Endothelial cell of umbilical vein (primary cell): ENCODE measurements around the gene DAPK2. TPM values are rescaled to one million over a fixed set of nuclear protein-coding genes. Genes with fewer than 3 reads are reported as not detected.

Experiments used
- BruUV-seq: library from RNA; stranded (reverse); fragments of 400-500 nt; replicated peaks from 2 replicates; lab custom pipeline; 2021; lab: Mats Ljungman, UMichigan
- CTCF ChIA-PET: fragments of 300-600, 350-600 bp; sonication (Branson Sonifier 250); formaldehyde crosslinking; loops from one replicate; lab custom pipeline; 2021; ENCODE audit warnings: antibody characterized with exemption, inconsistent platforms; lab: Charles Lee
- POLR2A ChIA-PET: fragments of 300-600, 350-600 bp; sonication (Branson Sonifier 250); formaldehyde crosslinking; loops from one replicate; lab custom pipeline; 2021; ENCODE audit warnings: antibody characterized with exemption, inconsistent platforms; lab: Charles Lee
- DNase-seq: peaks from one replicate; pipeline ENCODE4 v3.0.0-alpha.2; 2011; ENCODE audit warnings: low read depth, low spot score
- FAIRE-seq: peaks from 2 replicates; lab custom pipeline; 2011; peaks lifted over from hg19 to GRCh38; lab: Jason Lieb, UNC
- H2AFZ ChIP-seq: 2 replicates; pipeline ENCODE4 v1.6.0; 2012; ENCODE audit warnings: low read depth, low read length, control low read depth, inconsistent platforms
- H3K27ac ChIP-seq: 2 replicates; pipeline ENCODE4 v1.5.1; 2011; ENCODE audit warnings: low read depth, mild to moderate bottlenecking, control low read depth, low read length, moderate library complexity; ENCODE audit not compliant: insufficient read depth
- H3K27me3 ChIP-seq, 2 experiments: 2 replicates each; pipeline versions ENCODE4 v1.6.0 to v1.6.1; 2011; ENCODE audit warnings: low read length in 2 of 2, mixed read lengths in 1 of 2; ENCODE audit not compliant: control insufficient read depth in 2 of 2, insufficient read depth in 2 of 2
- H3K36me3 ChIP-seq, 2 experiments: 2 replicates in 1 of 2; 3 replicates in 1 of 2; pipeline ENCODE4 v1.5.1; 2011; ENCODE audit warnings: low read length in 2 of 2, mild to moderate bottlenecking in 1 of 2, moderate library complexity in 1 of 2; ENCODE audit not compliant: control insufficient read depth in 2 of 2, insufficient read depth in 2 of 2; ENCODE audit errors: extremely low read depth in 1 of 2
- H3K4me1 ChIP-seq: 3 replicates; pipeline ENCODE4 v1.5.1; 2011; ENCODE audit warnings: mild to moderate bottlenecking, low read length; ENCODE audit not compliant: control insufficient read depth, insufficient read depth; ENCODE audit errors: extremely low read depth
- H3K4me2 ChIP-seq: 2 replicates; pipeline ENCODE4 v1.6.1; 2011; ENCODE audit warnings: low read length, control low read depth, mixed read lengths; ENCODE audit not compliant: insufficient read depth
- H3K4me3 ChIP-seq, 3 experiments: fragments of 200-600 bp in 1 of 3; sonication (generic), shearing (Covaris generic) in 1 of 3; replicated peaks in 1 of 3; 2 replicates each; pipeline ENCODE4 v1.5.1; 2011 to 2016; ENCODE audit warnings: control low read depth in 3 of 3, low read length in 3 of 3, mild to moderate bottlenecking in 2 of 3, inconsistent platforms in 1 of 3, low read depth in 1 of 3, moderate library complexity in 1 of 3; ENCODE audit not compliant: insufficient read depth in 1 of 3
- H3K79me2 ChIP-seq: 2 replicates; pipeline ENCODE4 v1.6.0; 2012; ENCODE audit warnings: low read length, inconsistent platforms; ENCODE audit not compliant: control insufficient read depth, insufficient read depth
- H3K9ac ChIP-seq: replicated peaks from 2 replicates; pipeline ENCODE3; 2011; ENCODE audit warnings: low read length, control low read depth; ENCODE audit not compliant: insufficient read depth; ENCODE audit errors: extremely low read depth
- H3K9me1 ChIP-seq: replicated peaks from 3 replicates; pipeline ENCODE4 v1.6.0; 2011; ENCODE audit warnings: mild to moderate bottlenecking, low read length; ENCODE audit not compliant: control insufficient read depth, insufficient read depth; ENCODE audit errors: extremely low read depth
- H3K9me3 ChIP-seq: replicated peaks from 2 replicates; pipeline ENCODE4 v1.5.1; 2012; ENCODE audit warnings: low read length, inconsistent platforms; ENCODE audit not compliant: control insufficient read depth, insufficient read depth
- H4K20me1 ChIP-seq: replicated peaks from 2 replicates; pipeline ENCODE3; 2011; ENCODE audit warnings: mild to moderate bottlenecking, low read length; ENCODE audit not compliant: control insufficient read depth, insufficient read depth; ENCODE audit errors: extremely low read depth
- CTCF ChIP-seq, 2 donors: IDR thresholded peaks; 1 replicate in 1 of 2; 2 replicates in 1 of 2; pipeline ENCODE4 v1.5.1; 2011; ENCODE audit warnings: low read length in 2 of 2, mild to moderate bottlenecking in 2 of 2, moderate library complexity in 2 of 2, control low read depth in 1 of 2, inconsistent platforms in 1 of 2, low read depth in 1 of 2; ENCODE audit not compliant: insufficient read depth in 1 of 2; ENCODE audit errors: extremely low read depth in 1 of 2
- EZH2 ChIP-seq: IDR thresholded peaks from 2 replicates; pipeline ENCODE4 v1.6.1; 2012; ENCODE audit warnings: borderline replicate concordance, low read depth, mild to moderate bottlenecking, moderate library complexity, low read length, inconsistent platforms; ENCODE audit not compliant: severe bottlenecking
- GATA2 ChIP-seq: IDR thresholded peaks from 2 replicates; pipeline ENCODE4 v1.7.0; 2011; ENCODE audit warnings: low read depth, mild to moderate bottlenecking, moderate library complexity, mixed read lengths, low read length; ENCODE audit not compliant: insufficient read length, insufficient read depth
- JUN ChIP-seq: IDR thresholded peaks from 2 replicates; pipeline ENCODE4 v1.6.1; 2011; ENCODE audit warnings: borderline replicate concordance, low read depth; ENCODE audit not compliant: insufficient read length, insufficient read depth
- MYC ChIP-seq: IDR thresholded peaks from one replicate; pipeline ENCODE4 v1.6.1; 2011; ENCODE audit warnings: mild to moderate bottlenecking, low read depth, low read length
- POLR2A ChIP-seq: IDR thresholded peaks from 2 replicates; pipeline ENCODE4 v1.6.1; 2012; ENCODE audit warnings: low read depth, mild to moderate bottlenecking, control low read depth, low read length
- POLR2AphosphoS5 ChIP-seq: IDR thresholded peaks from 2 replicates; pipeline ENCODE4 v1.6.1; 2012; ENCODE audit warnings: low read depth, mild to moderate bottlenecking, control low read depth, low read length, moderate library complexity; ENCODE audit not compliant: insufficient read depth
- dilution Hi-C: fragments of 300-500 bp; cut with MboI; formaldehyde crosslinking; loops from one replicate; pipeline ENCODE4 v1.15.0; 2019; ENCODE audit warnings: low sequenced_read_pairs; ENCODE audit not compliant: extremely low pct_ligation_motif_present
- intact Hi-C: fragments of 100-400 bp; cut with micrococcal nuclease; formaldehyde crosslinking; loops from one replicate; pipeline ENCODE4 v1.10.0; 2022
- polyA plus RNA-seq, 4 experiments: library from polyadenylated mRNA; depleted of rRNA in 3 of 4; stranded (reverse) in 3 of 4; unstranded in 1 of 4; fragments of >200 nt; gene quantifications; 2 replicates each; pipeline versions ENCODE4 v1.2.1 to v1.2.3, GENCODE V29; 2011 to 2012; ENCODE audit warnings: missing spikeins in 1 of 4
- total RNA-seq: library from RNA; stranded (reverse); gene quantifications from 2 replicates; pipeline ENCODE4 v1.2.3, GENCODE V29; 2021

DAPK2 gene
- total and polyA plus RNA-seq, 2 donors (not counting 3 experiments of a cell fraction or from before 2014, with no cell fraction given), result 2.8 to 6.7 TPM

DNA sequence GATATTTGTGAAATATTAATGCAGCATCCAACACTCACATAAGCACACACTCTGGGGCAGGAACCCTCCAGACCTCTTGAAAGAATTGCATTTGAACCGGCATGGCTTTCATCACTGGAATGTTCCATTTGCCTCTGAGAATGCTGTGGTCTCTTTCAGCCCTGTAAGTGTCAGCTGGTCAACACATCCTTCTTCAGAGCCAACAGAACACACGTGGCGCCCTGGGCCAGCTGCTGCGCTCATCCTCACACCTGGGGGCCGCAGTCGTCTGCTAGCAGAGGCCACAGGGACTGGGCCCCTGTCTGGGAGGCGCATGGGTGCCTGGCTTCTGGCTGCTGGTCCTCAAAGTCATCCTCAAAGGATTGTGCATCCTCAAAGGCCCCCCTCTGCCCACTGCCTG, 141.2 kb downstream of the DAPK2 start:
- Histone ChIP-seq H3K4me3 (no peak overlapping the region), H4K20me1 (no peaks in the 10 kb centered on the region), H3K36me3 (no peaks in the 10 kb centered on the region), H3K27me3 (no peaks in the 10 kb centered on the region), H3K4me2 (no peak overlapping the region), H3K9me1 (no peaks in the 10 kb centered on the region), H3K27ac (peak overlapping the region; percentile 80), H3K79me2 (no peaks in the 10 kb centered on the region), H3K9me3 (no peaks in the 10 kb centered on the region), H3K9ac (no peak overlapping the region), H2AFZ (no peak overlapping the region), H3K4me1 (peaks cover 30% of the 10 kb centered on the region)
- POLR2A ChIA-PET, result no interaction called here
- CTCF ChIA-PET, result interaction anchor here (1.0 to 2.8 kb wide), 5 partner anchors 8 to 153 kb away, joined by 3 to 12 read pairs (median 7); no protein-coding TSS in a partner anchor
- dilution Hi-C loops (no loop called here), intact Hi-C loops (loop anchor here (5.0 kb wide), 1 partner anchor 37 kb away; no protein-coding TSS in a partner anchor)
- FAIRE-seq (peak; percentile 64), DNase-seq (no peak)
- no TSS peak for BruUV-seq
- TF ChIP-seq MYC, result no peak
- no peak for TF ChIP-seq POLR2AphosphoS5
- no peak for TF ChIP-seq GATA2
- TF ChIP-seq JUN, result no peak
- TF ChIP-seq EZH2, result no peak

DNA sequence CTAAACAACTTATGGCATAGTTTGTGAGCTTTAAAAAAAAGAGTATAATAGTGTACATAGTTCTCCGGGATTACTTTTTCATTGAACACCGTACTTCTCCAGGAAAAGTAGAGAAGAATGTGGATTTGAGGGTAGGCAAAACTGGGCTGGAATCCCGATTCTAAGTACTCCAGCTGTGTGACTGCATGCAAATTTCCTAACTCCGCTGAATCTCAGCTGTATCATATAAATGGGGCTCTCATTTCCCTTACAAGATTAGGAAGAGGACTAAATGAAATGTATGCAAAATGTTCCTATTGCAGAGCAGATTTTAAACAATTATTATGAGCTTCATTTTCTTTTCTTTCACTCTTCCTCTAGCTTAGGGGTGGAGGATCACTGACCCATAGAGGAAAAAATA, 142.2 kb downstream of the DAPK2 start:
- DNase-seq (no peak), FAIRE-seq (no peak)
- Histone ChIP-seq H4K20me1 (no peaks in the 10 kb centered on the region), H3K9ac (no peak overlapping the region), H3K79me2 (no peaks in the 10 kb centered on the region), H3K9me1 (no peaks in the 10 kb centered on the region), H2AFZ (no peak overlapping the region), H3K4me3 (no peak overlapping the region), H3K4me2 (no peak overlapping the region), H3K4me1 (peaks cover 19% of the 10 kb centered on the region), H3K27me3 (no peaks in the 10 kb centered on the region), H3K9me3 (no peaks in the 10 kb centered on the region), H3K27ac (no peak overlapping the region), H3K36me3 (no peaks in the 10 kb centered on the region)
- CTCF ChIA-PET, result interaction anchor here (0.6 to 2.8 kb wide), 5 partner anchors 9 to 164 kb away, joined by 3 to 12 read pairs (median 7); no protein-coding TSS in a partner anchor
- POLR2A ChIA-PET, result no interaction called here
- dilution Hi-C loops, result no loop called here
- TF ChIP-seq CTCF (IDR thresholded peaks at IDR 0.05; ENCODE audit: extremely low read depth in 1 of 2, insufficient read depth in 1 of 2, low read depth in 1 of 2, low read length in 2 of 2), result no peak
- TF ChIP-seq EZH2, result no peak
- TF ChIP-seq GATA2, result no peak
- TF ChIP-seq POLR2A, result no peak
- no peak for TF ChIP-seq MYC
- BruUV-seq, result no TSS peak
- intact Hi-C loops, result no loop called here
